AG09309 (cell line): Measurements from ENCODE around the gene AKAP6.

ENCODE experiments used
- DNase-seq: peaks from one replicate; pipeline ENCODE4 v3.0.0-alpha.2; 2010; ENCODE audit warnings: low read depth
- H3K4me3 ChIP-seq: 2 replicates; pipeline ENCODE4 v1.5.1; 2011; ENCODE audit warnings: mild to moderate bottlenecking, low read depth, low read length, moderate library complexity; ENCODE audit not compliant: control insufficient read depth
- CTCF ChIP-seq: IDR thresholded peaks from 2 replicates; pipeline ENCODE4 v1.5.1; 2011; ENCODE audit warnings: mild to moderate bottlenecking, low read depth, low read length, inconsistent platforms; ENCODE audit not compliant: insufficient read depth, control insufficient read depth; ENCODE audit errors: missing control alignments

Gene AKAP6

GRCh38 chr14:32817780-32818179, 488.7 kb downstream of the AKAP6 start:
- TF ChIP-seq CTCF: no peak
- no peak for DNase-seq
- no peak overlapping the region for H3K4me3 ChIP-seq

- H3K4me3 ChIP-seq: no peak overlapping the region
- no peak for DNase-seq
- TF ChIP-seq CTCF: no peak
Measured at GRCh38 chr14:32818581-32818980, 489.5 kb downstream of the AKAP6 start.

- DNase-seq: no peak
- no peak overlapping the region for H3K4me3 ChIP-seq
- TF ChIP-seq CTCF: no peak
Measured at GRCh38 chr14:32820181-32820580, 491.1 kb downstream of the AKAP6 start.

- no peak for DNase-seq
- no peak for TF ChIP-seq CTCF
- H3K4me3 ChIP-seq: no peak overlapping the region
Measured at GRCh38 chr14:32820682-32821081, 491.6 kb downstream of the AKAP6 start.

- no peak for TF ChIP-seq CTCF
- no peak for DNase-seq
- H3K4me3 ChIP-seq: no peak overlapping the region
Measured at GRCh38 chr14:32821964-32822653, 493.0 kb downstream of the AKAP6 start.

GRCh38 chr14:32823706-32824105, 494.6 kb downstream of the AKAP6 start:
- DNase-seq: no peak
- H3K4me3 ChIP-seq: no peak overlapping the region
- no peak for TF ChIP-seq CTCF

GRCh38 chr14:32824195-32824594, 495.1 kb downstream of the AKAP6 start:
- no peak for TF ChIP-seq CTCF
- no peak overlapping the region for H3K4me3 ChIP-seq
- DNase-seq: no peak
